Heart right ventricle (tissue), 16 donors: ENCODE results near the gene DNAAF1. TPM values are rescaled to one million over a fixed set of nuclear protein-coding genes. Genes with fewer than 3 reads are reported as not detected.

Experiments used
- ATAC-seq, 8 donors: fragments of 200-7000 bp; cut with Tn5 transposase; one replicate each; pipeline ENCODE4 v1.9.1; 2020; ENCODE audit warnings: mild to moderate bottlenecking in 8 of 8, moderate library complexity in 8 of 8, moderate number of reproducible peaks in 1 of 8
- DNase-seq, 2 donors: peaks; one replicate each; pipeline ENCODE4 v3.0.0-alpha.2; 2020
- H3K27ac ChIP-seq, 10 donors: fragments of 200-600 bp; sonication (generic) in 2 of 10; one replicate each; pipeline versions ENCODE4 v1.5.0 to v1.8.0; 2020 to 2022; ENCODE audit warnings: mild to moderate bottlenecking in 3 of 10
- H3K27me3 ChIP-seq, 7 donors: fragments of 200-600 bp; one replicate each; pipeline ENCODE4 v1.8.0; 2021 to 2022; ENCODE audit warnings: mild to moderate bottlenecking in 2 of 7
- H3K36me3 ChIP-seq, 9 donors: fragments of 200-600 bp; sonication (generic) in 1 of 9; one replicate each; pipeline versions ENCODE4 v1.5.0 to v1.8.0; 2020 to 2022; ENCODE audit warnings: mild to moderate bottlenecking in 2 of 9
- H3K4me1 ChIP-seq, 9 donors: fragments of 200-600 bp; sonication (generic) in 1 of 9; one replicate each; pipeline versions ENCODE4 v1.5.0 to v1.8.0; 2020 to 2022; ENCODE audit warnings: mild to moderate bottlenecking in 4 of 9
- H3K4me3 ChIP-seq, 10 donors: fragments of 200-600 bp; sonication (generic) in 2 of 10; one replicate each; pipeline versions ENCODE4 v1.5.0 to v1.8.0; 2020 to 2022; ENCODE audit warnings: mild to moderate bottlenecking in 7 of 10, moderate library complexity in 2 of 10
- H3K9me3 ChIP-seq, 11 donors: fragments of 200-600 bp in 10 of 11; sonication (generic) in 2 of 11; one replicate each; pipeline versions ENCODE4 v1.5.0 to v1.8.0; 2013 to 2022; ENCODE audit warnings: mild to moderate bottlenecking in 2 of 11, control low read depth in 1 of 11, moderate library complexity in 1 of 11
- WGBS, 2 donors: extraction: QIAGEN DNeasy Blood & Tissue Kit; methylation state at CpG; one replicate each; pipeline ENCODE4 v1.1.7; 2013; ENCODE audit warnings: inconsistent platforms in 1 of 2; 5-methylcytosine and 5-hydroxymethylcytosine counted together
- intact Hi-C, 10 donors: fragments of 100-400 bp; cut with DNase I; formaldehyde crosslinking; loops; one replicate each; pipeline versions ENCODE4 v1.11.1 to v1.14.2; 2022
- polyA plus RNA-seq, 2 donors: library from polyadenylated mRNA; stranded (reverse); fragments of 200-250 nt; gene quantifications; one replicate each; pipeline ENCODE4 v1.2.3, GENCODE V29; 2013
- total RNA-seq, 10 donors: library from RNA; stranded (reverse); fragmentation: NEBNext Ultra II Directional in 3 of 10; extraction: Animal tissue kit (Norgen Biotek cat#: 25700) in 3 of 10; gene quantifications; one replicate each; pipeline versions ENCODE4 v1.2.1 to v1.2.4, GENCODE V29; 2021 to 2023
- TF ChIP-seq, protein P1 (sequence below), 9 donors: fragments of 200-600 bp; sonication (generic) in 2 of 9; IDR thresholded peaks; one replicate each; pipeline versions ENCODE4 v1.5.0 to v1.8.0; 2021 to 2022; ENCODE audit warnings: antibody characterized with exemption in 9 of 9, mild to moderate bottlenecking in 5 of 9, moderate library complexity in 1 of 9
- donor health status: Arrhythmogenic right ventricular cardiomyopathy.
- donor health status: ischemic (EF 13 %, LVEDD 7.1; RV severe dilation, severe dysfunction).
- donor health status: healthy with polysubstance abuse.
- donor health status: DM: no; HTN: yes; CAD: no.
- donor health status: DM: no; HTN: no; CAD: no.
- donor health status: ischemic (EF 25% LVEDD 6.9; RV normal size, moderate dysfunction).
- donor health status: ischemic (EF 25% LVEDD 5.7; RV mildly dilated, moderate dysfunction).
- donor health status: healthy.
- donor health status: DM: yes; HTN: yes; CAD: no.
- donor health status: Ischemic cardiomyopathy.
- donor health status: ischemic (EF 35%, LVEDD 5.7; RV mildly dilated, moderate dysfunction).
- donor health status: nonischemic (EF 11% LVEDD 7.7; RV severe dilation, severe dysfunction).
- donor health status: DM: yes; HTN: yes; CAD: no.
- donor health status: PGD.
- donor health status: ischemic (EF 29% LVEDD 5.4; RV normal size, mild dysfunction).
- donor health status: nonischemic (EF 23%, LVEDD 6.1; RV moderate dilation, normal function).

DNAAF1 gene
- total and polyA plus RNA-seq, 12 donors, result 0.23 to 2.6 (median 0.33) TPM; not detected in 7

GRCh38 chr16:84183911-84184591, 38.9 kb downstream of the DNAAF1 start:
- intact Hi-C loops, result loop anchor here in 4 of 10 donors (5.0 to 10.0 kb wide), 4 partner anchors 37 to 301 kb away; partner anchors contain the start of genes NECAB2 (in 2 of the 4), DNAAF1 (in 1 of the 4) and HSDL1 (in 1 of the 4)
- no peaks in the 10 kb centered on the region for H3K9me3 ChIP-seq
- DNase-seq (no peak), ATAC-seq (no peak)
- H3K4me3 ChIP-seq, result peak overlapping the region in 3 of 10 donors; percentile 37 to 96 (median 91)
- 68 to 80% methylated on average over 11 of the region's 11 CpGs for WGBS, 2 donors
- TF ChIP-seq, protein P1, sequence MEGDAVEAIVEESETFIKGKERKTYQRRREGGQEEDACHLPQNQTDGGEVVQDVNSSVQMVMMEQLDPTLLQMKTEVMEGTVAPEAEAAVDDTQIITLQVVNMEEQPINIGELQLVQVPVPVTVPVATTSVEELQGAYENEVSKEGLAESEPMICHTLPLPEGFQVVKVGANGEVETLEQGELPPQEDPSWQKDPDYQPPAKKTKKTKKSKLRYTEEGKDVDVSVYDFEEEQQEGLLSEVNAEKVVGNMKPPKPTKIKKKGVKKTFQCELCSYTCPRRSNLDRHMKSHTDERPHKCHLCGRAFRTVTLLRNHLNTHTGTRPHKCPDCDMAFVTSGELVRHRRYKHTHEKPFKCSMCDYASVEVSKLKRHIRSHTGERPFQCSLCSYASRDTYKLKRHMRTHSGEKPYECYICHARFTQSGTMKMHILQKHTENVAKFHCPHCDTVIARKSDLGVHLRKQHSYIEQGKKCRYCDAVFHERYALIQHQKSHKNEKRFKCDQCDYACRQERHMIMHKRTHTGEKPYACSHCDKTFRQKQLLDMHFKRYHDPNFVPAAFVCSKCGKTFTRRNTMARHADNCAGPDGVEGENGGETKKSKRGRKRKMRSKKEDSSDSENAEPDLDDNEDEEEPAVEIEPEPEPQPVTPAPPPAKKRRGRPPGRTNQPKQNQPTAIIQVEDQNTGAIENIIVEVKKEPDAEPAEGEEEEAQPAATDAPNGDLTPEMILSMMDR (IDR thresholded peaks at IDR 0.05), result peak in 7 of 9 donors; percentile 17 to 58 (median 39)
- H3K36me3 ChIP-seq, result peaks cover 0 to 64% (median 37%) of the 10 kb centered on the region in 9 donors
- peak overlapping the region in 8 of 10 donors; percentile 56 to 89 (median 63) for H3K27ac ChIP-seq
- peaks cover 22 to 65% (median 33%) of the 10 kb centered on the region in 9 donors for H3K4me1 ChIP-seq
- no peaks in the 10 kb centered on the region for H3K27me3 ChIP-seq

- DNase-seq (peak in 1 of 2 donors; percentile 78), ATAC-seq (peak in 7 of 8 donors; percentile 45 to 74 (median 66))
- no peaks in the 10 kb centered on the region for H3K27me3 ChIP-seq
- peaks cover 22 to 58% (median 30%) of the 10 kb centered on the region in 9 donors for H3K4me1 ChIP-seq
- intact Hi-C loops, result loop anchor here in 6 of 10 donors (5.0 to 10.0 kb wide), 8 partner anchors 37 to 1368 kb away; partner anchors contain the start of genes NECAB2 (in 2 of the 6), DNAAF1 (in 1 of the 6), HSDL1 (in 1 of the 6) and OSGIN1 (in 1 of the 6)
- peak overlapping the region in 9 of 10 donors; percentile 36 to 89 (median 83) for H3K27ac ChIP-seq
- WGBS, 2 donors, result 60 to 73% methylated on average over 10 of the region's 10 CpGs
- H3K4me3 ChIP-seq, result peak overlapping the region in 4 of 10 donors; percentile 83 to 96 (median 89)
- H3K9me3 ChIP-seq, result no peaks in the 10 kb centered on the region
- H3K36me3 ChIP-seq, result peaks cover 0 to 57% (median 30%) of the 10 kb centered on the region in 9 donors
- TF ChIP-seq, protein P1 (IDR thresholded peaks at IDR 0.05), result no peak
Measured at GRCh38 chr16:84184775-84185174, 39.7 kb downstream of the DNAAF1 start.

GRCh38 chr16:84186685-84187437, 41.8 kb downstream of the DNAAF1 start, which contains the start of gene TAF1C:
Gene TAF1C (minus strand): TSS chr16:84187057. CDS start chr16:84184988, 2,069 bp downstream.
- peak; percentile 92 to 98 (median 95) for ATAC-seq

More at GRCh38 chr16:84186685-84187437, 41.8 kb downstream of the DNAAF1 start, which contains the start of gene TAF1C:
- TF ChIP-seq, protein P1 (IDR thresholded peaks at IDR 0.05), result peak; percentile 91 to 99 (median 98)
- WGBS, 2 donors, result 3% methylated on average over 50 to 55 of the region's 55 CpGs
- peaks cover 15 to 45% (median 22%) of the 10 kb centered on the region in 9 donors for H3K4me1 ChIP-seq
- intact Hi-C loops, result loop anchor here in 7 of 10 donors (2.0 to 10.0 kb wide), 8 partner anchors 42 to 1365 kb away; partner anchors contain the start of genes MBTPS1 (in 2 of the 7), NECAB2 (in 2 of the 7), DNAAF1 (in 1 of the 7) and HSDL1 (in 1 of the 7)
- peak within 1 kb of the TSS; percentile 67 to 99 (median 90) for H3K4me3 ChIP-seq
- peak; percentile 89 to 94 for DNase-seq
- no peaks in the 10 kb centered on the region for H3K27me3 ChIP-seq
- H3K36me3 ChIP-seq, result peaks cover 0 to 36% (median 10%) of the 10 kb centered on the region in 9 donors
- peak within 1 kb of the TSS; percentile 64 to 90 (median 85) for H3K27ac ChIP-seq
- no peaks in the 10 kb centered on the region for H3K9me3 ChIP-seq
